SK-N-SH treated with all-trans-retinoic acid at 6 μM for 48 hours (cell line): ENCODE results near the gene ABCA12.

Experiments used
- ATAC-seq: fragments of 200-7000 bp; cut with Tn5 transposase; 3 replicates; pipeline ENCODE4 v1.9.1; 2020; ENCODE audit warnings: mild to moderate bottlenecking, moderate library complexity
- ARNTL ChIP-seq: fragments of 450-650 bp; formaldehyde crosslinking; IDR thresholded peaks from 2 replicates; pipeline ENCODE4 v1.5.0; 2020; ENCODE audit warnings: low read depth, mild to moderate bottlenecking, moderate library complexity, borderline replicate concordance
- BACH2 ChIP-seq: fragments of 250-450 bp; sonication (Bioruptor Pico); IDR thresholded peaks from 2 replicates; pipeline ENCODE4 v1.9.0; 2021; ENCODE audit warnings: mild to moderate bottlenecking, borderline replicate concordance
- CSDC2 ChIP-seq: fragments of 250-450 bp; sonication (Bioruptor Pico); IDR thresholded peaks from 2 replicates; pipeline ENCODE4 v1.5.0; 2020; ENCODE audit warnings: mild to moderate bottlenecking, moderate library complexity
- ESRRG ChIP-seq: fragments of 250-450 bp; sonication (Bioruptor Pico); IDR thresholded peaks from 2 replicates; pipeline ENCODE4 v1.6.1; 2021; ENCODE audit warnings: mild to moderate bottlenecking
- ISL1 ChIP-seq: fragments of 250-450 bp; sonication (Bioruptor Pico); IDR thresholded peaks from 2 replicates; pipeline ENCODE4 v2.1.2; 2022; ENCODE audit warnings: mild to moderate bottlenecking, moderate library complexity
- OSR1 ChIP-seq: fragments of 250-450 bp; sonication (Bioruptor Pico); IDR thresholded peaks from 2 replicates; pipeline ENCODE4 v1.8.0; 2022; ENCODE audit warnings: moderate library complexity, mild to moderate bottlenecking, inconsistent platforms
- RARB ChIP-seq: fragments of 250-450 bp; sonication (Bioruptor Pico); IDR thresholded peaks from 2 replicates; pipeline ENCODE4 v1.8.0; 2021; ENCODE audit warnings: mild to moderate bottlenecking, moderate library complexity
- SNAI2 ChIP-seq: fragments of 250-450 bp; sonication (Bioruptor Pico); IDR thresholded peaks from 2 replicates; pipeline ENCODE4 v1.5.0; 2020; ENCODE audit warnings: mild to moderate bottlenecking, moderate library complexity
- TCF4 ChIP-seq: fragments of 250-450 bp; sonication (Bioruptor Pico); IDR thresholded peaks from 2 replicates; pipeline ENCODE4 v1.8.0; 2021; ENCODE audit warnings: mild to moderate bottlenecking, moderate library complexity, borderline replicate concordance
- TOX ChIP-seq: fragments of 250-450 bp; sonication (Bioruptor Pico); IDR thresholded peaks from 2 replicates; pipeline ENCODE4 v1.8.0; 2021; ENCODE audit warnings: mild to moderate bottlenecking, moderate library complexity, borderline replicate concordance
- ZC3H10 ChIP-seq: fragments of 250-450 bp; sonication (Bioruptor Pico); IDR thresholded peaks from 2 replicates; pipeline ENCODE4 v1.5.1; 2021; ENCODE audit warnings: mild to moderate bottlenecking, moderate library complexity
- ZFP3 ChIP-seq: fragments of 250-450 bp; sonication (Bioruptor Pico); IDR thresholded peaks from 2 replicates; pipeline ENCODE4 v1.5.0; 2020; ENCODE audit warnings: mild to moderate bottlenecking, moderate library complexity
- ZFP30 ChIP-seq: fragments of 450-650 bp; formaldehyde crosslinking; IDR thresholded peaks from 2 replicates; pipeline ENCODE4 v1.5.0; 2022; ENCODE audit warnings: mild to moderate bottlenecking, moderate library complexity
- ZNF565 ChIP-seq: fragments of 450-650 bp; formaldehyde crosslinking; conservative IDR thresholded peaks from 2 replicates; pipeline ENCODE4 v1.5.0; 2020; ENCODE audit warnings: low read depth, mild to moderate bottlenecking, moderate library complexity
- ZNF8 ChIP-seq: fragments of 450-650 bp; formaldehyde crosslinking; IDR thresholded peaks from 2 replicates; pipeline ENCODE4 v1.5.0; 2020; ENCODE audit warnings: mild to moderate bottlenecking, moderate library complexity
- TF ChIP-seq, protein P1 (sequence below): fragments of 250-450 bp; sonication (Bioruptor Pico); IDR thresholded peaks from 2 replicates; pipeline ENCODE4 v1.5.0; 2020; ENCODE audit warnings: mild to moderate bottlenecking, moderate library complexity
- TF ChIP-seq, protein P2 (sequence below): fragments of 250-450 bp; sonication (Bioruptor Pico); IDR thresholded peaks from 2 replicates; pipeline ENCODE4 v1.5.1; 2020; ENCODE audit warnings: low read depth, mild to moderate bottlenecking, moderate library complexity
- TF ChIP-seq, protein P3 (sequence below): fragments of 250-450 bp; sonication (Bioruptor Pico); IDR thresholded peaks from 2 replicates; pipeline ENCODE4 v1.5.1; 2021; ENCODE audit warnings: mild to moderate bottlenecking, moderate library complexity
- TF ChIP-seq, protein P4 (sequence below): fragments of 250-450 bp; sonication (Bioruptor Pico); IDR thresholded peaks from 2 replicates; pipeline ENCODE4 v1.8.0; 2021; ENCODE audit warnings: low read depth, mild to moderate bottlenecking, moderate library complexity, borderline replicate concordance
- TF ChIP-seq, protein P5 (sequence below): fragments of 250-450 bp; sonication (Bioruptor Pico); IDR thresholded peaks from 2 replicates; pipeline ENCODE4 v1.8.0; 2020; ENCODE audit warnings: mild to moderate bottlenecking, moderate library complexity, borderline replicate concordance

ABCA12 gene

DNA sequence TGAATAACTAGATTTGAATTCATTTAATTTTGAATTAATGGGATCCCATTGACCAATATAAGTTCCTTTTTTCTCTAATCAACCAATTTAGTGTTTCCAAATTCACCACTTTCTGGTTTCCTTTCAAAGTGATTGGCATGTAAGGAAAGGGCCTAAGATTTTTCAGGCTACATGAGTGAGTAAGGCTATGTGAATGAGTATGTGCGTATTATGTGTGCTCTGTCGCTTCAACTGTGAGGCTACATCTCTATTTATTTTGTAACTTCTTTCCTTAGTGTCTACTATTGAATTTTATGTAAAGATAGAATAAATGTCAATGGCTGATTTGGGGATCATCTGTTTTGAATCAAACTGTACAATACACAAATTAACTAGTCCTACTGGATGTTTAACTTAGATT, 110.6 kb downstream of the ABCA12 start:
- no peak for TF ChIP-seq TOX (CRISPR knock-in tag)
- no peak for TF ChIP-seq SNAI2
- no peak for TF ChIP-seq ZFP30 (CRISPR knock-in tag)
- peak; percentile 23; the same call in 2 of the 3 replicates for ATAC-seq

DNA sequence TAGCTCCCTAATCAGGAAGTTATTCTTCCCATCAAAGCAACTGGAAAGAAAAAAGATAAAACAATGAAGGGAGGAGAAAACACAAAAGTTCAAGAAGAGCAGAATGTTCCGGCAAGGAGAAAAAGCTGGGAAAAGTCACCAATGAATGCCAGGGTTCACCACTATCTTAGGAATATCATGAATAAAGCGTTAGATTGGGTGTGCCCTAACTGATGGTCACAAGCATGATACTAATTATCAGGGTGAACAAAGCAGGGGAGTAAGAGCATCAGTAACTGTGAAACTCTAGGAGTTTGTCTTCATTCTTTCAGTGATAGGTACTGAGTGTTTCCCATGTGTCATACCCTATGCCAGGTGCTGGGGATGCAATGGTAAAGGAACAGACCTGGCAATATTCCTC, 115.5 kb downstream of the ABCA12 start:
- ATAC-seq = no peak
- no peak for TF ChIP-seq TCF4 (CRISPR knock-in tag)
- TF ChIP-seq BACH2 (CRISPR knock-in tag) = no peak
- no peak for TF ChIP-seq OSR1
- TF ChIP-seq, protein P1, sequence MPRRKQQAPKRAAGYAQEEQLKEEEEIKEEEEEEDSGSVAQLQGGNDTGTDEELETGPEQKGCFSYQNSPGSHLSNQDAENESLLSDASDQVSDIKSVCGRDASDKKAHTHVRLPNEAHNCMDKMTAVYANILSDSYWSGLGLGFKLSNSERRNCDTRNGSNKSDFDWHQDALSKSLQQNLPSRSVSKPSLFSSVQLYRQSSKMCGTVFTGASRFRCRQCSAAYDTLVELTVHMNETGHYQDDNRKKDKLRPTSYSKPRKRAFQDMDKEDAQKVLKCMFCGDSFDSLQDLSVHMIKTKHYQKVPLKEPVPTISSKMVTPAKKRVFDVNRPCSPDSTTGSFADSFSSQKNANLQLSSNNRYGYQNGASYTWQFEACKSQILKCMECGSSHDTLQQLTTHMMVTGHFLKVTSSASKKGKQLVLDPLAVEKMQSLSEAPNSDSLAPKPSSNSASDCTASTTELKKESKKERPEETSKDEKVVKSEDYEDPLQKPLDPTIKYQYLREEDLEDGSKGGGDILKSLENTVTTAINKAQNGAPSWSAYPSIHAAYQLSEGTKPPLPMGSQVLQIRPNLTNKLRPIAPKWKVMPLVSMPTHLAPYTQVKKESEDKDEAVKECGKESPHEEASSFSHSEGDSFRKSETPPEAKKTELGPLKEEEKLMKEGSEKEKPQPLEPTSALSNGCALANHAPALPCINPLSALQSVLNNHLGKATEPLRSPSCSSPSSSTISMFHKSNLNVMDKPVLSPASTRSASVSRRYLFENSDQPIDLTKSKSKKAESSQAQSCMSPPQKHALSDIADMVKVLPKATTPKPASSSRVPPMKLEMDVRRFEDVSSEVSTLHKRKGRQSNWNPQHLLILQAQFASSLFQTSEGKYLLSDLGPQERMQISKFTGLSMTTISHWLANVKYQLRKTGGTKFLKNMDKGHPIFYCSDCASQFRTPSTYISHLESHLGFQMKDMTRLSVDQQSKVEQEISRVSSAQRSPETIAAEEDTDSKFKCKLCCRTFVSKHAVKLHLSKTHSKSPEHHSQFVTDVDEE (CRISPR knock-in tag) = no peak
- TF ChIP-seq ARNTL (CRISPR knock-in tag) = no peak
- TF ChIP-seq ZNF565 (CRISPR knock-in tag) = no peak
- no peak for TF ChIP-seq TOX (CRISPR knock-in tag)
- TF ChIP-seq ZC3H10 = no peak
- no peak for TF ChIP-seq SNAI2
- no peak for TF ChIP-seq ISL1 (CRISPR knock-in tag)
- TF ChIP-seq CSDC2 (CRISPR knock-in tag) = no peak
- TF ChIP-seq, protein P2, sequence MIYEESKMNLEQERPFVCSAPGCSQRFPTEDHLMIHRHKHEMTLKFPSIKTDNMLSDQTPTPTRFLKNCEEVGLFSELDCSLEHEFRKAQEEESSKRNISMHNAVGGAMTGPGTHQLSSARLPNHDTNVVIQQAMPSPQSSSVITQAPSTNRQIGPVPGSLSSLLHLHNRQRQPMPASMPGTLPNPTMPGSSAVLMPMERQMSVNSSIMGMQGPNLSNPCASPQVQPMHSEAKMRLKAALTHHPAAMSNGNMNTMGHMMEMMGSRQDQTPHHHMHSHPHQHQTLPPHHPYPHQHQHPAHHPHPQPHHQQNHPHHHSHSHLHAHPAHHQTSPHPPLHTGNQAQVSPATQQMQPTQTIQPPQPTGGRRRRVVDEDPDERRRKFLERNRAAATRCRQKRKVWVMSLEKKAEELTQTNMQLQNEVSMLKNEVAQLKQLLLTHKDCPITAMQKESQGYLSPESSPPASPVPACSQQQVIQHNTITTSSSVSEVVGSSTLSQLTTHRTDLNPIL = no peak
- no peak for TF ChIP-seq RARB
- no peak for TF ChIP-seq ZFP3
- TF ChIP-seq, protein P3, sequence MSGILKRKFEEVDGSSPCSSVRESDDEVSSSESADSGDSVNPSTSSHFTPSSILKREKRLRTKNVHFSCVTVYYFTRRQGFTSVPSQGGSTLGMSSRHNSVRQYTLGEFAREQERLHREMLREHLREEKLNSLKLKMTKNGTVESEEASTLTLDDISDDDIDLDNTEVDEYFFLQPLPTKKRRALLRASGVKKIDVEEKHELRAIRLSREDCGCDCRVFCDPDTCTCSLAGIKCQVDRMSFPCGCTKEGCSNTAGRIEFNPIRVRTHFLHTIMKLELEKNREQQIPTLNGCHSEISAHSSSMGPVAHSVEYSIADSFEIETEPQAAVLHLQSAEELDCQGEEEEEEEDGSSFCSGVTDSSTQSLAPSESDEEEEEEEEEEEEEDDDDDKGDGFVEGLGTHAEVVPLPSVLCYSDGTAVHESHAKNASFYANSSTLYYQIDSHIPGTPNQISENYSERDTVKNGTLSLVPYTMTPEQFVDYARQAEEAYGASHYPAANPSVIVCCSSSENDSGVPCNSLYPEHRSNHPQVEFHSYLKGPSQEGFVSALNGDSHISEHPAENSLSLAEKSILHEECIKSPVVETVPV = no peak
- TF ChIP-seq, protein P4, sequence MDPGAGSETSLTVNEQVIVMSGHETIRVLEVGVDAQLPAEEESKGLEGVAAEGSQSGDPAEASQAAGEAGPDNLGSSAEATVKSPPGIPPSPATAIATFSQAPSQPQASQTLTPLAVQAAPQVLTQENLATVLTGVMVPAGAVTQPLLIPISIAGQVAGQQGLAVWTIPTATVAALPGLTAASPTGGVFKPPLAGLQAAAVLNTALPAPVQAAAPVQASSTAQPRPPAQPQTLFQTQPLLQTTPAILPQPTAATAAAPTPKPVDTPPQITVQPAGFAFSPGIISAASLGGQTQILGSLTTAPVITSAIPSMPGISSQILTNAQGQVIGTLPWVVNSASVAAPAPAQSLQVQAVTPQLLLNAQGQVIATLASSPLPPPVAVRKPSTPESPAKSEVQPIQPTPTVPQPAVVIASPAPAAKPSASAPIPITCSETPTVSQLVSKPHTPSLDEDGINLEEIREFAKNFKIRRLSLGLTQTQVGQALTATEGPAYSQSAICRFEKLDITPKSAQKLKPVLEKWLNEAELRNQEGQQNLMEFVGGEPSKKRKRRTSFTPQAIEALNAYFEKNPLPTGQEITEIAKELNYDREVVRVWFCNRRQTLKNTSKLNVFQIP = no peak

DNA sequence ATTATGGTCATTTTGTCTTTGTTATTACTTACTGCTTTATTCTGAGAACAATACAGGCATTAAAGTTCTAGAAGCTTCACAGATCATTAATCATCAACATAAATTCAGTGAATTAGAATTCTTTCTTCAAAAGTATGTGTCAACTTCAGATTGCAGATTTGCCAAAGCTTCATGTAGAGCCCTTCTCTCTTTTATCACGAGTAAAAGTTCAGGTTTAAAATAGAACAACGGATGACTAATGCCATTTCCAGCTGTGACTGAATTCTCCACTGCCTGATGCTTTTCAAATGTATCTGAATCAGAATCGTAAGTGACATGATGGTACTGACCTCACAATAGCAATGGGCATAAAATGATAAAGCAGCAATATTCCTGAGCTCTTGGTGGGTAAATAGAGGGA, 116.0 kb downstream of the ABCA12 start:
- ATAC-seq = peak; percentile 51
- TF ChIP-seq ESRRG (CRISPR knock-in tag) (no peak), OSR1 (no peak), ZNF8 (CRISPR knock-in tag) (no peak), ISL1 (CRISPR knock-in tag) (no peak), ZC3H10 (no peak), ZFP30 (CRISPR knock-in tag) (no peak)
- TF ChIP-seq, protein P5, sequence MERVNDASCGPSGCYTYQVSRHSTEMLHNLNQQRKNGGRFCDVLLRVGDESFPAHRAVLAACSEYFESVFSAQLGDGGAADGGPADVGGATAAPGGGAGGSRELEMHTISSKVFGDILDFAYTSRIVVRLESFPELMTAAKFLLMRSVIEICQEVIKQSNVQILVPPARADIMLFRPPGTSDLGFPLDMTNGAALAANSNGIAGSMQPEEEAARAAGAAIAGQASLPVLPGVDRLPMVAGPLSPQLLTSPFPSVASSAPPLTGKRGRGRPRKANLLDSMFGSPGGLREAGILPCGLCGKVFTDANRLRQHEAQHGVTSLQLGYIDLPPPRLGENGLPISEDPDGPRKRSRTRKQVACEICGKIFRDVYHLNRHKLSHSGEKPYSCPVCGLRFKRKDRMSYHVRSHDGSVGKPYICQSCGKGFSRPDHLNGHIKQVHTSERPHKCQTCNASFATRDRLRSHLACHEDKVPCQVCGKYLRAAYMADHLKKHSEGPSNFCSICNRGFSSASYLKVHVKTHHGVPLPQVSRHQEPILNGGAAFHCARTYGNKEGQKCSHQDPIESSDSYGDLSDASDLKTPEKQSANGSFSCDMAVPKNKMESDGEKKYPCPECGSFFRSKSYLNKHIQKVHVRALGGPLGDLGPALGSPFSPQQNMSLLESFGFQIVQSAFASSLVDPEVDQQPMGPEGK (CRISPR knock-in tag) = no peak
- TF ChIP-seq, protein P3 = no peak
